Amniotic stem cell (primary cell): ENCODE results near the gene SLCO6A1.
"Not testable (repeated sequence)": the region's sequence is repeated elsewhere in the genome, so short reads cannot be mapped to it uniquely, and the experiment has no call there.

Experiments
- DNase-seq: peaks from one replicate; lab custom pipeline; 2025; lab: John Stamatoyannopoulos, UW

Gene SLCO6A1, protein sequence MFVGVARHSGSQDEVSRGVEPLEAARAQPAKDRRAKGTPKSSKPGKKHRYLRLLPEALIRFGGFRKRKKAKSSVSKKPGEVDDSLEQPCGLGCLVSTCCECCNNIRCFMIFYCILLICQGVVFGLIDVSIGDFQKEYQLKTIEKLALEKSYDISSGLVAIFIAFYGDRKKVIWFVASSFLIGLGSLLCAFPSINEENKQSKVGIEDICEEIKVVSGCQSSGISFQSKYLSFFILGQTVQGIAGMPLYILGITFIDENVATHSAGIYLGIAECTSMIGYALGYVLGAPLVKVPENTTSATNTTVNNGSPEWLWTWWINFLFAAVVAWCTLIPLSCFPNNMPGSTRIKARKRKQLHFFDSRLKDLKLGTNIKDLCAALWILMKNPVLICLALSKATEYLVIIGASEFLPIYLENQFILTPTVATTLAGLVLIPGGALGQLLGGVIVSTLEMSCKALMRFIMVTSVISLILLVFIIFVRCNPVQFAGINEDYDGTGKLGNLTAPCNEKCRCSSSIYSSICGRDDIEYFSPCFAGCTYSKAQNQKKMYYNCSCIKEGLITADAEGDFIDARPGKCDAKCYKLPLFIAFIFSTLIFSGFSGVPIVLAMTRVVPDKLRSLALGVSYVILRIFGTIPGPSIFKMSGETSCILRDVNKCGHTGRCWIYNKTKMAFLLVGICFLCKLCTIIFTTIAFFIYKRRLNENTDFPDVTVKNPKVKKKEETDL

DNA sequence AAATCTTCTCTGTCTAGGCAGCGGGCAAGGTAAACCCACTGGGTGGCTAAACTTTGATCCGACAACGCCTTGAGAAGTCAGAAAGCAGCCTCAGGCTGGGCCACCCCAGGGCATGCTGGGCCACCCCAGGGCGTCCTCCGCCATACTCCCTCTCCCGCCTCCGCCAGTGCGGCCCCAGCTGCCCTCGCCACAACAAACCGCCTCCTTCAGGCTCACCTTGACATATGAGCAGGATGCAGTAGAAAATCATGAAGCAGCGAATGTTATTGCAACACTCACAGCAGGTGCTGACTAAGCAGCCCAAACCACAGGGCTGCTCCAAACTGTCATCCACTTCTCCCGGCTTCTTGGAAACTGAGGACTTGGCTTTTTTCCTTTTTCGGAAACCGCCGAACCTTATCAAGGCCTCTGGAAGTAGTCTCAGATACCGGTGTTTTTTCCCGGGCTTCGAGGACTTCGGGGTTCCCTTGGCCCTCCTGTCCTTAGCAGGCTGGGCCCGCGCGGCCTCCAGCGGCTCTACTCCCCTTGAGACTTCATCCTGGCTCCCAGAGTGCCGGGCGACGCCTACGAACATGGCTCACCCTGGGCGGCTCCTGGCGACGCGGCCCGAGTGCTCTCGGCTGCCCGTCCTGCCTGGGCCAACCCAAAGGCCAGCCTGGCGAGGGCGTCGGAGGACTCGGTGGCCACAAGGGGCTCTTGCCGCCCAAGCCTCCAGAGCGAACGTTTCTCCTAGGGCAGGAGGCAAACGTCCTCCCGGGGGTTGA is at the start of gene SLCO6A1:
Gene SLCO6A1, minus strand, starts transcription at position 731 of the 764 bp plus-strand sequence. Its CDS starts 157 bp downstream, at position 574.
- DNase-seq = no peak

DNA sequence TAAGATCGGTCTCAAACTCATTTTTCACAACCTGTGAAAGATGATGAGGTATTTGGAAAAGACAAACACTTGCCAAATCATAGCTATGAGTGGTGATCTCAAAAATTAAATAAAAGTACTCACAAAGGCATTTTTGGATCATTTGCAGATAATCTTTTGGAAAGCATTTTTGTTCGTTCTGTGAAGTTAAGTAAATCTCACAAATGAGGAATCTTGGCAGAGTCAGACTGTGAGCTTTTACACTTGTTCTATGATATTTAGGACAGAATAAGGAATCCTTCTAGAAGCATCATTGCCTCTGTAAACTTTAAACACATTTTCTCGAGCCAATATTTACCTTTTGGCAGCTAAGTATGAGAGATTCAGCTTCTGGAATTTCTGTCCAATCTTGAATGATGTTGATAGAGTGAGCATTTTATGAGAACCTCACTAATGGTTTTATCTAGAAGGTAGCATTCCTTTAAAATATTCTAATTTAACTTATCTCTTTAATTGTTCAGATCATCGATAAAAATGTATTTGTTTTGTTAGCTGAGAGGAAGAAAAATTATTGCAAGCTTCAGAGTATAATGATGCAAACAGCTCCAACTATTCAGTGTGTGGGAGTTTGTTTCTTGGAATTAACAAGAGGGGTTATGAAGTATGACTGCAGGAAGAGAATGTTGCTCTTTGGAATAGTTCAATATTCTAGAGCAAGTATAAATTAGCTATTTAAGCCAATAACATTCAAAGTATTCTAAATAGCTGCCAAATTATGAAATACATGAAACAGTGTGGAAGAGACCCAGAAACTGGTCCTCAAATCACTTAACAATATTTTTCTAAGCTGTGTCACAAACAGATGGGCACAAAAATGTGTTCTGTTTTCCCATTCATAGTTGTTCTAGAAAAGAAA is 48.6 kb upstream of the SLCO6A1 start:
- no peak for DNase-seq

DNA sequence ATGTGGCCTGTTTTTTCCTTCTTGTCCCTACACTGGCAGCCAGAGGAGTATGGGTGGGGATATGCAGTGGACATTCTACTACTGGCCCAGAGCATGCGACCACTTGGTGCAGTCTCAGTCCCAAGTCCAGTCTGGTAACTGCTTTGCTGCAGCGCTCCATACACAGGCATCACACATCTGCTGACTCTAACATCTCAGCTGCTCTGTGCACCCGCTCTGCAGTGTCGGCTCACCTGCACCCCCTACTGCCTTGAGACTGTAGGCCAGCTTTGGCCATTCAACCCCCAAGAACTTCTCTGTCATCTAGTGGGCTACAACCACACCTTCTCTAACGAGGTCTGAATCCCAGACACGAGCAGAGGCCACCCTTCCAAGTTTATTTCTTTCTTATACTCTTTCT is 46.4 kb upstream of the SLCO6A1 start:
- no peak for DNase-seq

DNA sequence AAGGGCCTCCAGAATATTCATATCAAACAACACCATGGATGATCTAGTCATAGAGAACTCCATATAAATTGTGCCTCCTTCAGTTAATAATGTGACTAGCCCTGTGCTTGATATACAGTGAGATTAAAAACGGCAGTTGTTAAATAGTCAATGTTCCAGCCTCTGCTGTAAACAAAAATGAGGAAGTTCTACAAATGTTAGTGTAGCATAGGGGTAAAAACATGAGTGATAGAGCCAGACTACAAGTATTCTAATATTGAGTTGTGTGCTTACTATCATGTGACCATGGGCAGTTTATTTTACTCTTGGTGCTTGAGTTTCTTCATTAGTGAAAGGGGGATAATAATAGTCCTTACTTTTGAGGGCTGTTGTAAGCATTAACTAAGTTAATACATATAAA is 43.3 kb upstream of the SLCO6A1 start:
- no peak for DNase-seq

DNA sequence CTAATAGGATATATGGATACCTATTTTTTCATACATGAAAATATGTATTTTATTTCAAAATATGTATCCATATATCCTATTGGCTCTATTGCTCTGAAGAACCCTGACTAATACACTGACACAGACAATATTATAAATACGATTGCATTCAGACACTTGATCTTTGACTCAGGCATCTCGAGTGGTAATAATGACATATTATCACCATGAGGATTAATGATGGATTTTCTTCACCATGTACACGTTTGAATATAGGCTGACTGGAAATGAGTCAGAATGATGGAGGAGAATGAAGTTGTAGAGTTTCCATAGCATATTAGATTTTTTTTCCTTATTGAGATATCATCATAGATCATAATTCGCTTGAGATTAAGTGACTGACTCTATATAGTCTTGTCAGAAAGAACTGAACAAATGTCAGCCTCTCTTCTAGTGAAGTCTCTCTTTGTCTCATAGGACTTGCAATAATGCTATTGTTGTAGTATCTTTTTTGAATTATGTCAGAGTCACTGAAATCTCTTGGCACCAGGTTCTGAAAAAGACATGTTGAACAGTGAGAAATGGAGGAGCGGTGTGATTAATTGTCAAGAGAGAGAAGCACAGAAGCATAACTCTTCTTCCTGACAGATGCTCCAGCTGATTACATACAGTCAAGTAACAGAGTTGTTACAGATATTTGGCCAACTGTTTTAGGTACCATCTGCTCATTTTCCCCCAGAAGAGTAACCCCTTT is 41.4 kb upstream of the SLCO6A1 start:
- DNase-seq = no peak

DNA sequence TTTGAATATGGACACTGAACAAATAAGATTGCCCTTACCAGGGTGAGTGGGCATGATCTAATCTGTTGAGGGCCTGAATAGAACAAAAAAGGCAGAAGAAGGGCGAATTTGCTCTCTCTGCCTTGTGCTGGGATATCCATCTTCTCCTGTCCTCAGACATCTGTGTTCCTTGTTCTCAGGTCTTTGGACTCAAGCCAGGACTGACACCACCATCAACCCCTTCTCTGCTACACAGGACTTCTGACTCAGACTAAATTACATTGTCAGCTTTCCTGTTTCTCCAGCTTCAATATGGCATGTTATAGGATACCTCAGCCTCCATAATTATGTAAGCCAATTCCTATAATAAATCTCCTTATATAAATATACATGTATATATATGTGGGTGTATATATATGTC is 40.8 kb upstream of the SLCO6A1 start:
- DNase-seq = no peak

DNA sequence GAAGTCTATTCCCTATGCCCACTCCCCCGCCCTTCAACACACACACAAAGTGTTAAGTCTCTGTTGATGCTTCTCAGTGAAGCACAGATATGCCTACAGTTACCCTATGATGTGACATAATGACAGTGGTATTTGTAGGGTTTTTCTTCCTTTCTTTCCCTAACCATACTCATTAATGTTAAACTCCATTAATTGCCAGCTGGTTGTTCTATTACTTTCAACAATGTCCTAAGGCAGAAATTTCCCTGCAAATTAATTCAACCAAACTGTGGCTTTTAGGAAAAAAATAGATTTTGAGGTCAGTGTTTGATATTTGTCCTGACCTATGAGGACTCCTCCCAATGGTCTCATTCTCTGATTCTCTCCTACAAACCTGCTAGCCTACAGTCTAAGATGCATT is 38.2 kb upstream of the SLCO6A1 start:
- no peak for DNase-seq

DNA sequence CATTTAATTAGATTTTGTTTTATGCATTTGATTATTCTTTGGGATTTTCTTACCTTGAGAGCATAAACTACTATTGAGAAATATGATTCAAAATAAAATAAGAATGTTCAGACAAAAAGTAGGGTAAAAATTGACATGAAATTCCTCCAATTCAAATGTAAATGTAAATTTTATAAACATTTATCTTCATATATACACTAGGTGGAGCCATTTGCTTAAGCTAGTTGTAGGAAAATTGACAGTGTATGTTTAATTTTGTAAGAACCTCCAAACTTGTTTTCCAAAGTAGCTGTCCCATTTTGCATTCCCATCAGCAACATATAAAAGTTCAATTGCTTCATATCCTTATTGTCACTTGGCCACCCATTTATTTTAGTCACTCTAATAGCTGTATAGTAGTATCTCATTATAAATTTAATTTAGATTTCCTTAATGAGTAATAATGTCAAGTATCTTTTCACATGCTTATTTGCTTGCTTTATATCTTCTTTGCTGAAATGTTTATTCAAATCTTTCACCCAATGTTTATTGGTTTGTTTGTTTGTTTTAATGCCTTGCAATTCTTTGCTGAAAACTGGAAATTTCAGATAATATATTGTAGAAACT is 37.6 kb upstream of the SLCO6A1 start:
- DNase-seq = no peak

DNA sequence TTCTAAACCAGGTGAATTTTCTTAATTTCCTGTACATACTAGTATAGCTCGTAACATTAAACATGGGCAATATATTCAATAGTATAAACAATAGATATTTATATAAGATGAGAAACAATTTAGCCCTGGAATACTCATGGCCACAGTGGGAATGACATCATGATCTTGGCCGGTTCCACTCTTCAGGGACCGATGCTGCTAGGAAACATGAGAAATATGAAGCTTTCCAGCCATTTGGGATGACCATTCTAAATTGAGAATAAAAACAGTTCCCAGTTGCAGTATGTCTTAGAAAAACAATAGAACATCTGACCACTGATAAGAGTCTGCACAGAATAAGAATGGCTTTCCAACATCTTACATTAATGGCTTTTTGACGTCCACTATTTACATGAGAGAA is 33.3 kb upstream of the SLCO6A1 start:
- DNase-seq = no peak

DNA sequence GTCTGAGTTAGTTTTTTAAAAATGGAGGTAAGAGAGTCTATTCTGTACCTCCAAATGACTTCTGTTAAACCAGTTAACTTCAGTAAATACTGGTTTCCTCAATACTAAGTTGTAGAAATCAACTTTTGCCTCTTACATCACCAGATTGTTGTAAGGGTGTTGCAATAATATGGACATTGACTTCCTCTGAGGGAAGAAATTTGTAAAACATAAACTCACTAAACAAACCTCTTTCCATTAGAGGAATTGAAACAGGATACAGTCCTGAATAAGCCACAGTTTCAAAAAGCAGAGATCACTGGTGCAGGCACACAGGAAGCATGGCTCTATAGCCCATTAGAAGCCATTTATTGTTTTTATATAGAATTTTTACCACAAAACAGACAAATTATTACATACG is 32.7 kb upstream of the SLCO6A1 start:
- DNase-seq = no peak

DNA sequence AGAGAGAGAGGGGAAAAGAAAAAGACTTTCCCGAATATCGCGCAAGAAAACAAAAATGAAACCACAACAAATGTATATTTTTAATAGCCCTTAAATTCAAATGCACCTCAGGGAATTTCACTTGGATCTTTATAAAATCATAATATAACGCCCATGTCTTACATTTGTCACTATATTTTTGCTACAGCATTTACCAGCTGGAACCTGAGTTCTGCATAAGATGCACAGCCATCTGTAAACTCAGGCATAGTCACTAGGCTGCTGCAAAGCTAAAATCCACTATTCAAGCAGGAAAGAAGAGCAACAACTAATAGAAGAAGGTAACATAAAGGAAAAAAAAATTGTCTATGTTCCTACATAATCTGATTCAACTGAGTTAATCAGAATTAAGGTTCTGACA is 30.6 kb upstream of the SLCO6A1 start:
- DNase-seq = no peak

DNA sequence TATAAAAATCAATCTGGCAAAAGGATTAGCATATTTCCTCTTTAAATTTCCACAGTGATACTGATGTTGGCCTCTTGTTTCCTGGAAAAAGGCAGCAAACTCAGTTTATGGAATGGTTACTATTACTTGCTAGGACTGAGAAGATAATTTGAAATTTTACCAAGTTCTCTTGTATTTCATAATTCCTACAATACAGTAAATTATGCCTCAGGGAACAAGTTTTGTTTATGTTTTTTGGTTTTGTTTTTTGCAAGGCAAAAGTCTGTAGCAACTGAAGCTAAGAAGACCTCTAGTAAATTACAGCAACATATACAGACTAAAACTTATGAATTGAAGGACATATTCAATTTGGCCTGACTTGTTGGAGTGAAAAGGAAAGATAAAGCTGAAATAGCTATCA is 30.2 kb upstream of the SLCO6A1 start:
- DNase-seq = no peak

DNA sequence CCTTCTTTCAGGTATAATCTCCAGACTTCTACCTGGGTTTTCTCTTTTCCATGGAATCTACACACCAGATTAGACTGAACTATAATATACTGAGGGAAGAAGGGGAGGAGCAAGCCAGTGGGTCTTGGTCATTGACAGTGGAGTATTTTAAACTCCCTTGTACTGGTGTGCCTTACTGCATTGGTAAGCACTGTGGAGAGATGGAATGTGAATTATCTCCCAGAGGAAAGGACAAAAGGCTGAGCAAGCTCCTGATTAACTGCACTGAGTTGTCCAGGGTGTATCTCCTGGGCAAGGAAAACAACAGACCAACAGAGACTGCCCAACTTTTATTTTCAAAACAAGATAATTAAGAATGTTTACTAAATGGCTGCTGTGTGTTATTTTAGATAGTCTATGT is 29.8 kb upstream of the SLCO6A1 start:
- DNase-seq = no peak

DNA sequence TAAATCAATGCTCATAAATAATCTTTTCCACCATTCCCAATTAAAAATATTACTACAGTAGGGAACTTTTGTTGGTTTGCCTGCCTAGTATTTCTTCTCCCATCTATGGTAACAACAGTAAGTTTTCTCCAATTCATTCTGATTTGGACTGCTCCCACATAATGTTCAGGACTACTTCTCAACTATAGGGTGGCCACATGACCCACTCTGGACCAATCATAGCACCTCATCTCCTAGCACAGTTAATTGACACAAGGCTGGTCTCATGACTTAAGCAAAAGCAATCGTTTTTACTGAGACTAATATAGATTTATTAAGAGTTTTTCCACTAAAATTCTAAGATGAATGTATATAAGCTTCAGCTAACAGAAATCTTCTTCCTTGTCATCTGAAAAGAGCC is 28.7 kb upstream of the SLCO6A1 start:
- DNase-seq = no peak

DNA sequence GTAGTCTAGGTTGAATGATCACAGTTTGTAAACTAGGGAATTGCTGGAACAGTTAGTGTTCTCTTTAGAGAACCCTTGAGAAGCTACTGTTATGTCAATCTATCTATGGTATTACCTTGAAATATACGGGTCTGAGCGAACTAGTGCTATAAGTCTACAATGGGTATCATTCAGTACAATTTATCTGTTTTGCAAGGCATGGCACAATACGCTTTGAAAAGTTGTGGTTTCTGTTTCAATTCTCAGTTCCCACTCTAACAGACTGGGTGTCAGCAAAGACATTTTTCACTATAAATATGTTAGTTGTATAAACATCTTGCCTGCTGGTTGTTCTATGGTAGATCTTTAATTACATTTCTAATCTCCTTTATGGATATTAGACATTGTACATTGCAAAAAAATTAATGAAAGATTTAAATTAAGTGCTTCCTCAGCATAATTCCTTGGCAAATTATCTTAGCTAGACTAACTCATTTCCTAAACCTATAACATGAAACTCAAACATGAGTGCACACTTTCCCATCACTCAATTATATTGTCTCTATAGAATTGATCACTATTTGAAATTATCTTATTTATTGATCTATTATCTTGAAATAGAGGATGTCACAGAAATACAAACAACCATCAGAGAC is 24.9 kb upstream of the SLCO6A1 start:
- no peak for DNase-seq

DNA sequence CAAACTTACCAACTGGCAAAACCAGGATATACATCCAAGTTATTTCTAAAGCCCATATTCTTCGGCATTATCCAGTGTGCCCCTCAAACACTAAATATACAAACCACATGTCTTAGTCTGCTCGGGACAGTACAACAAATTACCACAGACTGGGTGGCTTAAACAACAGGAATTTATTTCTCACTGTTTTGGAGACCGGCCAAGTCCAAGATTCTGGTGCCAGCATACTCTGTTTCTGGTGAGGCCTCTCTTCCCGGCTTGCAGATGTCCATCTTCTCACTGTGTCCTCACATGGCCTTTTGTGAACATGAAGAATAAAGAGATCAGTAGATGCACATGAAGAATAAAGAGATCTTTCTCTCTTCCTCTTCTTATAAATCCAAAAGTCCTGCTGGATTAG is 12.9 kb upstream of the SLCO6A1 start:
- DNase-seq = no peak

DNA sequence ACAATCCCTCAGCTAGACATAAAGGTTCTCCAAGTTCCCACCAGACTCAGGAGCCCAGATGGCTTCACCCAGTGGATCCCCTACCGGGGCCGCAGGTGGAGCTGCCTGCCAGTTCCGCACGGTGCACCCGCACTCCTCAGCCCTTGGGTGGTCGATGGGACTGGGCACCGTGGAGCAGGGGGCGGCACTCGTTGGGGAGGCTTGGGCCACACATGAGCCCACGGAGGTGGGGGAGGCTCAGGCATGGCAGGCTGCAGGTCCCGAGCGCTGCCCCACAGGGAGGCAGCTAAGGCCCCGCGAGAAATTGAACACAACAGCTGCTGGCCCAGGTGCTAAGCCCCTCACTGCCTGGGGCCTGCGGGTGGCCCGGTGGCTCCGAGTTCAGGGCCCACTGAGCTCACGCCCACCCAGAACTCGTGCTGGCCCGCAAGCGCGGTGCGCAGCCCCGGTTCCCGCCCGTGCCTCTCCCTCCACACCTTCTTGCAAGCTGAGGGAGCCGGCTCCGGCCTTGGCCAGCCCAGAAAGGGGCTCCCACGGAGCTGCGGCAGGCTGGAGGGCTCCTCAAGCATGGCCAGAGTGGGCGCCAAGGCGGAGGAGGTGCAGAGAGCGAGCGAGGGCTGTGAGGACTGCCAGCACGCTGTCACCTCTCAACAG is 7.4 kb downstream of the SLCO6A1 start:
- not testable (repeated sequence) for DNase-seq

DNA sequence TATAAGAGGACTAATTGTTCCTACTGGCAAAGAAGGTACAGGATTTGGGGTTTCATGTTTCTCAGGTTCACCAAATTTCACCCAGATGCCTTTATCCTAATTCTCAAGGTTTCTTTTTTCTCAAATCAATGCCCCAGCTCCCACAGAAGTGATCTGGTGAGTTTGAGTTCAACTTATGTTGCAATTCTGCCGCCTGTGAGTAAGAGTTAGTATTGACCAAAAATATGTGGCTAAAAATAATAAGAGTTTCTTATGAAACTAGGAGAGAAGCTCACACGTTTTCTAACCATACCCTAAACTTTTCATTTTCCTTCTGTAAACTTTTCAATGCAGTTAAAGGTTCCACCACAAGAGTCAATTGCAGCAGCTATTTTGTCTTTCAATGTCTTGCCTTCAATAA is 15.1 kb downstream of the SLCO6A1 start:
- no peak for DNase-seq

DNA sequence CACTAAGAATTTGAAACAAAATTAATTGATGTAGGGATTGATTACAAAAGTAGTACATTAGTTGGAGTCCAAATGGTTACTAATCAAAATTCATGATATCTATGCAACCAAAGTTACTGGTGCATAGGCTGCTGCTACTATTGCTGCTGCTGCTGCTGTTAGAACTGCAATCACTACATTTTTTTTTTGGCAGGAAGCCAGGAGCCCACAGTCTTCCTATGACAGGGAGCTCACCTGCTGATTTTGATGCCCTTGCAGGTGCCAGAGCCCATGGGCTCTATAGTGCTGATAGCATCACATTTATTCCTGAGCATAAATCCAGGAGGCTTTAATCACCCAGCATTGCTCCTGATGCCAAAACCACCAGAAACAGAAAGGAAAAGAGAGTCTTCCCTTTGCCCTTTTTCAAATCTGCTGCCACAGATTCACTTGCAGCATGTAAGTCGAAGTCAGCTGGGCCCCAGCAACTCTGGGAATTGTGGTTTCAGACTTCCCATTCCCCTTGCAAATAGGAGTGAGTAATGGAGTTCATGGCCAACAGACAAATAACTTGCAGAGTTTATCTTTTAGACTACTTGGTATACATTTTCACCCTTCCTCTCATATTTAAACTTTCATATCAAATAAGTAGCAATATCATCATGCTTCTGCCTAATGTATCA is 17.6 kb downstream of the SLCO6A1 start:
- DNase-seq = no peak
